ENCODE data around the gene DBNDD1.
"Not testable (repeated sequence)": the region's sequence is repeated elsewhere in the genome, so short reads cannot be mapped to it uniquely, and the experiment has no call there.

Gene DBNDD1

DNA sequence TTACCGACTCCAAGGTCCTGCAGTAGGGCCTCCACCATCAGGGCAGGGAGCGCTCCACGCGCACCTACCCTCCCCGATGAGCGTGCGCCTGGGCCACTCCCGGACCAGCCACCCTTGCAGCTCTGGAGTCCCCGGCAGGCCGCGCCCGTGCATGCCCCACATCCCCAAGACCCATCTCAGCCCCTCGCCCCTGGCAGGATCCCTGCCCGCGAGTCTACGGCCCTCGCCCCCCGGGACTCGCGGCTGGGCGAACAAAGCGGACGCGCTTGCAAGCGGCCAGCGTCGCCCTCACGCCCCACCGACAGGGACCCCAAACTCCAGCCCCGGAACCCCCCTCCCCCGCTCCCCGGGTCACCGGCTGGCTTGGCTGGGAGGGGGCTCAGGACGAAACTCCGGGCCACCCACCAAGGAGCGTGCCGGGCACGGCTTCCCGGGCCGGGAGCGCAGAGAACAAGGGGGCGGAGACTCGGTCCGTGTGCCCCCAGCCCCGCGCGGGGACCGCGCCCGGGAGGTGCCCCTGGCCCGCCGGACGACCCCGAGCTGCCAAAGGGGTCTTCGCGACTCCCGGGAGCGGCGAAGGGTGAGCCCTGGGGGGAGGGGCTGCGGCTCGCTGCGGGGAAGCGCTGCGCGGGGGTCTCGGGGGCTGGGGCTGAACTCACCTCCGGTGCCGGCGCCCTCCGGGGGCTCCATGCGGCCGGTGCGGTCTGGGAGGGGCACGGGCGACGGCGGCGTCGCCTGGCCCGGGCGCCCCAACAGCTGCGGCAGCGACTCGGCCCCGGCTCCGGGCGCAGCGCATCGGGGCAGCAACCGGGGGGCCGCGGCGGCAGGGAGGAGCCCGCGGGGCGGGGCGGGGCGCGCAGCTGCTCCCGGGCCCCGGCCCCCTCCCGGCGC is at the start of gene DBNDD1:
Gene DBNDD1, minus strand, starts transcription at position 805 of the 891 bp plus-strand sequence. Its CDS starts 115 bp downstream, at position 690.
- no peak for DNase-seq (ENCODE audit: low read depth, low spot score)

DNA sequence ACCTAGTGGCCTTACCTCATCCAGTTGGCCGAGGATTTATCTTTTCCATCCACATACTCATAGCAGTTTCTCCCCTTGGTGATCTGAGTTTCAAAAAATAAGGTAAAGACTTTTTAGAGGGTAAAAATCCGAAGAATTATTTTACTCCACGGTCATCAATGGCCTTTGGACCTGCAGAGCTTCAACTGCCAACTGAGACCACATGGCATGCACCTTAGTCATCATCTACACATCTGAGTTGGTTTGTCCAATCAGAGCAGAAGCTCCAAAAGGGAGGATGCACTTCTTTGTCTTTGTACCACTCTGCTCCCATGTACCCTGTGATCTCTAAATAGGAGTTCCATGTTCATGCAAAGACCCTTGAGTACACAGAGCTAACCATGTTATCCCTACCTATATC is 42.2 kb upstream of the DBNDD1 start:
- DNase-seq (ENCODE audit: low read depth, low spot score): no peak

DNA sequence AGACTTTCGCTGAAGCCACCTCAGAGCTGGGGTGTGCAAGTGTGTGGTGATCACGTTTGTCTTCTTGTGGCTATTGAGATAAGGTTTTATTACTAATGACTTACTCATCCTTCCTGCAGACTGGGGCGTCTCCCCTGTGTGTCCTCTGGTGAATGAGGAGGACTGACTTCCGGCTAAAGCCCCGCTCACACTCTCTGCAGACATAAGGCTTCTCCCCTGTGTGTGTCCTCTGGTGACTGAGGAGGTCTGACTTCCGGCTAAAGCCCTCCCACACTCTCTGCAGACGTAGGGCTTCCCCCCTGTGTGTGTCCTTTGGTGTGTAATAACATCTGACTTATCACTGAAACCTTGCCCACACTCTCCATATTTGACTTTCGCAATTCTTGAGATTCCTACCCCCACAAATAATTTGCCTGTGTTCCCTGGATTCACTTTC is 38.5 kb upstream of the DBNDD1 start:
- no peak for DNase-seq (ENCODE audit: low read depth, low spot score)

DNA sequence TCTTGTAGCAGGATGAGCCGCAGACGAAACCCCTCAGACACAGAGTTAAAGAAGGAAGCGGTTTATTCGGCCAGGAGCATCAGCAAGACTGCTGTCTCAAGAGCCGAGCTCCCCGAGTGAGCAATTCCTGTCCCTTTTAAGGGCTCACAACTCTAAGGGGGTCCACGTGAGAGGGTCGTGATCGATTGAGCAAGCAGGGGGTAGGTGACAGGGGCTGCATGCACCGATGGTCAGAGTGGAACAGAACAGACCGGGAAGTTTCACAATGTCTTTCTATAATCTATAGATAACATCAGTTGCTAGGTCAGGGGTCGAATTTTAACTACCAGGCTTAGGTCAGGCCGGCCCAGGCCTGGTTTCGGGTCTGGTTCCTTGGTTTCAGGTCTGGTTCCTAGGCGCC is 37.3 kb upstream of the DBNDD1 start:
- not testable (repeated sequence) for DNase-seq (ENCODE audit: low read depth, low spot score)

GRCh38 chr16:90055371-90055770 is 36.1 kb upstream of the DBNDD1 start:
- no peak for DNase-seq (ENCODE audit: low read depth, low spot score)

- no peak for DNase-seq (ENCODE audit: low read depth, low spot score)
Measured at GRCh38 chr16:90054554-90054953, 35.3 kb upstream of the DBNDD1 start.

DNA sequence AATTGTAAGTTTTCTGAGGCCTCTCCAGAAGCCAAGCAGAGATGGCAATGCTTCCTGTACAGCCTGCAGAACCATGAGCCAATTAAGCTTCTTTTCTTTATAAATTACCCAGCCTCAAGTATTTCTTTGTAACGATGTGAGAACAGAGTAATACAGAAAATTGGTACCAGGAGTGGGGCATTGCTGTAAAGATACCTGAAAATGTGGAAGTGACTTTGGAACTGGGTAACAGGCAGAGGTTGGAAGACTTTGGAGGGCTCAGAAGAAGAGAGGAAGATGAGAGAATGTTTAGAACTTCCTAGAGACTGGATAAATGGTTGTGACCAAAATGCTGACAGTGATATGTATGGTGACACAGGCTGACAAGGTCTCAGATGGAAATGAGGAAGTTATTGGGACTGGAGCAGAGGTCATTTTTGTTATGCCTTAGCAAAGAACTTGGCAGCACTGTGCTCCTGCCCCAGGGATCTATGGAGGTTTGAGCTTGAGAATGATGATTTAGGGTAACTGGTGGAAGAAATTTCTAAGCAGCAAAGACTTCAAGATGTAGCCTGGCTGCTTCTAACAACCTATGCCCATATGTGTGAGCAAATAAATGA is 34.7 kb upstream of the DBNDD1 start:
- no peak for DNase-seq (ENCODE audit: low read depth, low spot score)

DNA sequence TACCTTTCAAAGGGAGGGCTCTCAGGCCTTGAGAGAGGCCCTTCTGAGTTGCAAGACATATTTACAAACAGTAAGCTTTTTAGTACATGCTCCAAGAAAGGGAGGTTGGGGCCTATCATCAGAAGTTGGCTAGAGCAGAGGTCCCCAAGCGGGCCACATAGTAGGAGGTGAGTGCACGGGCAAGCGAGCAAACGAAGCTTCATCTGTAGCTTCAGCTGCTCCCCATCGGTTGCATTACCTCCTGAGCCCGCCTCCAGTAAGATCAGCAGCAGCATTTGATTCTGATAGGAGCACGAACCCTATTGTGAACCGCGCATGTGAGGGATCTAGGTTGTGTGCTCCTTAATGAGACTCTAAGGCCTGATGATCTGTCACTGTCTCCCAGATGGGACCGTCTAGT is 31.7 kb upstream of the DBNDD1 start:
- no peak for DNase-seq (ENCODE audit: low read depth, low spot score)

GRCh38 chr16:90048737-90049330 is 29.6 kb upstream of the DBNDD1 start:
- DNase-seq (ENCODE audit: low read depth, low spot score): no peak

- DNase-seq (ENCODE audit: low read depth, low spot score): no peak
Measured at GRCh38 chr16:90048347-90048722, 29.1 kb upstream of the DBNDD1 start.

- DNase-seq (ENCODE audit: low read depth, low spot score): no peak
Measured at GRCh38 chr16:90047714-90048346, 28.6 kb upstream of the DBNDD1 start.

- DNase-seq (ENCODE audit: low read depth, low spot score): no peak
Measured at GRCh38 chr16:90046971-90047713, 27.9 kb upstream of the DBNDD1 start.

DNA sequence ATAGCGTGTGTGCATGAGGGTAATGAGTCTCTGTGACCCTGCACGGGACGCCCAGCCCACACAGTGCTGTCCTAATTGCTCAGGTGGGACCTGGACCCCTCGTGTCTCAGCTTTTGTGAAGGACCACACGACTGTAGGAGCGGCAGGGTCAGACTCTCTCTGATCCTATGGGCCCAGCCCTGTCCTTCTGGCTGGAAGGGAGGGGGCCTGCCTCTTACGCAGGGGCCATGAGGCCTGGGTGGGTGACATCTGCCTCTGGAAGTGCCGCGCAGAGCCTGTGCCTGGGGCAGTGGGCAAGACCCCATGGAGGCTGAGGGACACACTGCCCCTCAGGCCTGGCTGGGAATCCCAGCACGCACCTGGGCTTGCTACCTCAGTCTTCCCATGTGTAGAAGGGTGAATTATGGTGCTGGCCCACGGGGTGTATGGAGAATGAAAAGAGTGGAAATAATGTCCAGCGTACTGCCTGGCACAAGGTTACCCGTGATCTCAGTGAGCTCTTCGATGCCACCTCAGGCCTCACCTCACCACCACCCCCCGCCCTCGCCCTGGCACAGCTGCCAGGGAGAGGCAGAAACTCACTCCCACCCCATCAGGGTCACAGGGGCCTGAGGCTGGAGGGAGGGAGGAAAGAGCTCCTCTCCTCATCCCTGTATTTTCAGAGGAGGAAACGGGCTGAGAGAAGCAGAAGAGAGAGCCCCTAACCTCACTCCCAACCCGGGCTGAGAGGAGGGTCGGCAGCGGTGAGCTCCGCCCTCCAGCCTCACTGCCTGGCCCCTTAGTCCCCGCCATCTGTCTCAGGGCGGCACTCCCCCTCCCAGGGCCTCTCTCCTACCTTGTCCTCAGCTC is 27.1 kb upstream of the DBNDD1 start:
- no peak for DNase-seq (ENCODE audit: low read depth, low spot score)

GRCh38 chr16:90044111-90044551 is 24.9 kb upstream of the DBNDD1 start:
- DNase-seq (ENCODE audit: low read depth, low spot score): no peak

- no peak for DNase-seq (ENCODE audit: low read depth, low spot score)
Measured at GRCh38 chr16:90043526-90043925, 24.3 kb upstream of the DBNDD1 start.

DNA sequence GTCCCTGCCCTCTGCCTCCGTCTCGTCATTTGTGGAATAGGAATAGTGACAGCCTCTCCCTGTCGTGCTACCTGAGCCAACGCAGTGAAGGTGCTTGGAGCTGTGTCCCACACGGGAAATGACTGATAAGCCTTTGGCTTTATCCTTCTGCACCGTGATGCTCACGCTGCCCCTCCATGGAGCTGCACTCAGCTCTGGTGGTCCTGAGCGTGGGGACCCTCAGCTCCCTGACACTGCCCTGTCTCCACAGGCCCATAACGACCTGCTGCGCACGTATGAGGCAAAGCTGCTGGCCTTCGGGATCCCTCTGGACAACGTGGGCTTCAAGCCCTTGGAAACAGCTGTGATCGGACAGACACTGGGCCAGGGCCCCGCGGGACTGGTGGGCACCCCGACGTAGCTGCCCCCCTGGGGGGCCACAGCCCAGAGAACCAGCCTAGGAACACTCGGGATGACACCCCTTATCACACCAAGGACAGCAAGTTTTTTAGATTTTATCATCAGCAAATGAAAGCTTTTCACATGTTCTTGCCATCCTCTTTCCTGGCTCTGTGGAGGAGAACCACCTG is 23.8 kb upstream of the DBNDD1 start:
- DNase-seq (ENCODE audit: low read depth, low spot score): no peak

GRCh38 chr16:90041896-90042473 is 22.7 kb upstream of the DBNDD1 start:
- DNase-seq (ENCODE audit: low read depth, low spot score): no peak

DNA sequence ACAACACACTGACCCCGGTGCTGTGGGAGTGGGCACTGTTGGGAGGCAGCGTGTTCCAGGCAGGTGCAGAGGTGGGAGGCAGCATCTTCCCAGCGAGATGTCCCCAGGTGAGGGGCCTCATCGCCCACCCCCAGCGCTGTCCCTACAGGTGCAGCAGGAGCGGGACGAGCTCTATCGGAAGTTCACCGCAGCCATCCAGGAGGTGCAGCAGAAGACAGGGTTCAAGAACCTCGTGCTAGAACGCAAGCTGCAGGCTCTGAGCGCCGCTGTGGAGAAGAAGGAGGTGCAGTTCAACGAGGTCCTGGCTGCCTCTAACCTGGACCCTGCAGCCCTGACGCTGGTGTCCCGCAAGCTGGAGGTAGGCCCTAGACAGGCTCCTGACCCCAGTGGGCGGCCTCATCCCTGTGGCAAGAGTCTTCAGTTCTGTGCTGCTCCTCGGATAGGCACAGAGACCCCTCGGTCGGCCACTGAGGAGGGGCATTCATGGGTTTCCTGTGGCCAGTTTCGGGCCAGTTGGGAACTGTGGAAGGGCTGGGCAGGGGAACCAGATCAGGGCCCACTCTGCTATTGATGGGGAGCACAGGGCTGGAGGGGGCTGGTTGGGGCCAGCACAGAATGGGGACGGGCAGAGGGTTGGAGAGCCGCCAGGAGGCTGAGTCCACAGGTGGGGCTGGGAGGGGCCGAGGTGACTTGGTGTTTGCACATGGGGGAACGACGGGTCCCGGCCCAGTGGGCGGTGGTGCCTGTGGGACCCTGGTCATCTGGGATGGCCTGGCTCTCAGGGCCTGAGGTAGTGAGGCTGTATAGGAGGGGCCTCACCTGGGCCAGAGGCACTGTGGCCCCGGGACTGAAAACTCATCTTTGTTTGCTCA is 21.1 kb upstream of the DBNDD1 start:
- DNase-seq (ENCODE audit: low read depth, low spot score): no peak

- no peak for DNase-seq (ENCODE audit: low read depth, low spot score)
Measured at GRCh38 chr16:90037276-90037675, 18.0 kb upstream of the DBNDD1 start.

All from activated naive CD8-positive, alpha-beta T cell treated with anti-CD3 and anti-CD28 coated beads, Interleukin-2, amount 50 U/mL, for 16 hours (primary cell).